Activated CD4-positive, alpha-beta T cell treated with anti-CD3 and anti-CD28 coated beads, Interleukin-2, amount 10 ng/mL, durations not matched to agents 7 days and 5 days (primary cell): Measurements from ENCODE around the gene PLCH2. TPM values are rescaled to one million over a fixed set of nuclear protein-coding genes. Genes with fewer than 3 reads are reported as not detected.
"Not testable (repeated sequence)": the region's sequence is repeated elsewhere in the genome, so short reads cannot be mapped to it uniquely, and the experiment has no call there.

Experiments
- CTCF ChIA-PET: fragments of 350-600 bp; sonication (Branson Sonifier 250); formaldehyde crosslinking; loops from one replicate; lab custom pipeline; 2021; ENCODE audit warnings: antibody characterized with exemption; lab: Charles Lee
- POLR2A ChIA-PET: fragments of 350-600 bp; sonication (Branson Sonifier 250); formaldehyde crosslinking; loops from one replicate; lab custom pipeline; 2021; ENCODE audit warnings: antibody characterized with exemption; lab: Charles Lee
- DNase-seq: peaks from one replicate; pipeline ENCODE4 v3.0.0-alpha.2; 2020
- H3K27ac Mint-ChIP-seq: one replicate; pipeline ENCODE4 v1.8.0; 2021; ENCODE audit warnings: mild to moderate bottlenecking, moderate library complexity, mixed read lengths
- H3K27me3 Mint-ChIP-seq: one replicate; pipeline ENCODE4 v1.8.0; 2021; ENCODE audit warnings: mixed read lengths
- H3K36me3 Mint-ChIP-seq: one replicate; pipeline ENCODE4 v1.8.0; 2021; ENCODE audit warnings: low read depth, mixed read lengths
- H3K4me1 Mint-ChIP-seq: one replicate; pipeline ENCODE4 v1.8.0; 2021; ENCODE audit warnings: mixed read lengths
- H3K4me3 Mint-ChIP-seq: one replicate; pipeline ENCODE4 v1.8.0; 2021; ENCODE audit warnings: mild to moderate bottlenecking, moderate library complexity, mixed read lengths
- H3K9me3 Mint-ChIP-seq: one replicate; pipeline ENCODE4 v1.8.0; 2021; ENCODE audit warnings: mixed read lengths
- total RNA-seq, 2 experiments: library from RNA; stranded (reverse); gene quantifications; one replicate each; pipeline ENCODE4 v1.2.3, GENCODE V29; 2021

PLCH2 gene
- total RNA-seq, 2 experiments from 2014 or later: 16.7 to 21.1 TPM

- CTCF ChIA-PET: interaction anchor here (0.7 to 4.5 kb wide), 18 partner anchors 9 to 356 kb away, joined by 3 to 36 read pairs (median 5); partner anchors contain the start of genes FAAP20, PANK4, PEX10 and PRXL2B
- H3K27ac Mint-ChIP-seq: peak overlapping the region; percentile 97
- peak; percentile 63 for DNase-seq
Observed at GRCh38 chr1:2547210-2548067, 71.3 kb downstream of the PLCH2 start.

GRCh38 chr1:2548068-2548589, 72.0 kb downstream of the PLCH2 start:
- H3K9me3 Mint-ChIP-seq: no peaks in the 10 kb centered on the region
- no peaks in the 10 kb centered on the region for H3K27me3 Mint-ChIP-seq
- ChIA-PET CTCF (interaction anchor here (0.8 to 4.5 kb wide), 18 partner anchors 8 to 353 kb away, joined by 3 to 36 read pairs (median 5); partner anchors contain the start of genes FAAP20, PANK4, PEX10 and PRXL2B), POLR2A (interaction anchor here (0.7 to 2.1 kb wide), 4 partner anchors 8 to 263 kb away, joined by 3 to 7 read pairs (median 3); partner anchors contain the start of genes PRXL2B and TNFRSF14)
- H3K36me3 Mint-ChIP-seq: no peaks in the 10 kb centered on the region
- peak overlapping the region; percentile 87 for H3K4me3 Mint-ChIP-seq
- peak; percentile 87 for DNase-seq
- H3K27ac Mint-ChIP-seq: peak overlapping the region; percentile 97
- H3K4me1 Mint-ChIP-seq: peaks cover 37% of the 10 kb centered on the region

More at GRCh38 chr1:2547210-2548067, 71.3 kb downstream of the PLCH2 start:
- H3K4me3 Mint-ChIP-seq: peak overlapping the region; percentile 87
- POLR2A ChIA-PET: interaction anchor here (1.1 to 2.1 kb wide), 3 partner anchors 9 to 133 kb away, joined by 3 to 7 read pairs (median 5); partner anchors contain the start of gene TNFRSF14
- H3K9me3 Mint-ChIP-seq: no peaks in the 10 kb centered on the region
- H3K36me3 Mint-ChIP-seq: no peaks in the 10 kb centered on the region
- peaks cover 37% of the 10 kb centered on the region for H3K4me1 Mint-ChIP-seq
- H3K27me3 Mint-ChIP-seq: no peaks in the 10 kb centered on the region

- CTCF ChIA-PET, POLR2A ChIA-PET, H3K36me3 Mint-ChIP-seq, DNase-seq, H3K27me3 Mint-ChIP-seq, H3K9me3 Mint-ChIP-seq: not testable (repeated sequence)
- peaks cover 39% of the 10 kb centered on the region for H3K4me1 Mint-ChIP-seq
- peak overlapping the region; percentile 87 for H3K4me3 Mint-ChIP-seq
- peak overlapping the region; percentile 97 for H3K27ac Mint-ChIP-seq
Observed at GRCh38 chr1:2549367-2550029, 73.4 kb downstream of the PLCH2 start.

- Mint-ChIP-seq H3K4me1 (peaks cover 44% of the 10 kb centered on the region), H3K27ac (peak overlapping the region; percentile 85)
- H3K27me3 Mint-ChIP-seq, H3K4me3 Mint-ChIP-seq, DNase-seq, CTCF ChIA-PET, POLR2A ChIA-PET, H3K36me3 Mint-ChIP-seq, H3K9me3 Mint-ChIP-seq: not testable (repeated sequence)
Observed at GRCh38 chr1:2550309-2550861, 74.3 kb downstream of the PLCH2 start.

GRCh38 chr1:2551544-2551943, 75.5 kb downstream of the PLCH2 start:
- H3K27ac Mint-ChIP-seq: peak overlapping the region; percentile 50
- CTCF ChIA-PET, H3K4me3 Mint-ChIP-seq: not testable (repeated sequence)

GRCh38 chr1:2552189-2552588, 76.1 kb downstream of the PLCH2 start:
- H3K9me3 Mint-ChIP-seq: no peaks in the 10 kb centered on the region
- POLR2A ChIA-PET: no interaction called here

More at GRCh38 chr1:2551544-2551943, 75.5 kb downstream of the PLCH2 start:
- H3K36me3 Mint-ChIP-seq, DNase-seq, H3K9me3 Mint-ChIP-seq, H3K27me3 Mint-ChIP-seq, POLR2A ChIA-PET: not testable (repeated sequence)
- H3K4me1 Mint-ChIP-seq: peaks cover 53% of the 10 kb centered on the region

GRCh38 chr1:2553076-2553475, 77.0 kb downstream of the PLCH2 start:
- H3K4me3 Mint-ChIP-seq, H3K36me3 Mint-ChIP-seq, POLR2A ChIA-PET, H3K9me3 Mint-ChIP-seq, DNase-seq, H3K27me3 Mint-ChIP-seq, H3K27ac Mint-ChIP-seq, CTCF ChIA-PET: not testable (repeated sequence)
- H3K4me1 Mint-ChIP-seq: peaks cover 53% of the 10 kb centered on the region

More at GRCh38 chr1:2552189-2552588, 76.1 kb downstream of the PLCH2 start:
- Mint-ChIP-seq H3K27ac (no peak overlapping the region), H3K4me3 (no peak overlapping the region), H3K4me1 (peaks cover 53% of the 10 kb centered on the region), H3K36me3 (peaks cover 9% of the 10 kb centered on the region), H3K27me3 (no peaks in the 10 kb centered on the region)
- no peak for DNase-seq
- CTCF ChIA-PET: no interaction called here

GRCh38 chr1:2553871-2554620, 78.0 kb downstream of the PLCH2 start:
- H3K9me3 Mint-ChIP-seq: no peaks in the 10 kb centered on the region
- peaks cover 53% of the 10 kb centered on the region for H3K4me1 Mint-ChIP-seq
- H3K36me3 Mint-ChIP-seq: peaks cover 14% of the 10 kb centered on the region
- no peak for DNase-seq
- peak overlapping the region; percentile 100 for H3K27ac Mint-ChIP-seq
- H3K27me3 Mint-ChIP-seq: no peaks in the 10 kb centered on the region
- H3K4me3 Mint-ChIP-seq: peak overlapping the region; percentile 100
- POLR2A ChIA-PET: no interaction called here
- CTCF ChIA-PET: interaction anchor here (0.6 kb wide), 1 partner anchor 329 kb away, joined by 3 read pairs; no protein-coding TSS in a partner anchor

- H3K36me3 Mint-ChIP-seq: peaks cover 14% of the 10 kb centered on the region
- DNase-seq: peak; percentile 62
- H3K9me3 Mint-ChIP-seq: no peaks in the 10 kb centered on the region
- H3K4me3 Mint-ChIP-seq: peak overlapping the region; percentile 100
- ChIA-PET CTCF (interaction anchor here (0.6 to 1.9 kb wide), 3 partner anchors 23 to 330 kb away, joined by 3 to 5 read pairs (median 5); no protein-coding TSS in a partner anchor), POLR2A (interaction anchor here (1.4 kb wide), 1 partner anchor 23 kb away, joined by 4 read pairs; no protein-coding TSS in a partner anchor)
- peaks cover 51% of the 10 kb centered on the region for H3K4me1 Mint-ChIP-seq
- peak overlapping the region; percentile 100 for H3K27ac Mint-ChIP-seq
- H3K27me3 Mint-ChIP-seq: no peaks in the 10 kb centered on the region
Observed at GRCh38 chr1:2554621-2555387, 78.7 kb downstream of the PLCH2 start.
